OCI-LY3 (cell line): Measurements from ENCODE around the gene ARHGDIA.

Experiments
- H2AFZ ChIP-seq: fragments of 200-600, 300-600 bp; shearing (Covaris generic); 2 replicates; pipeline ENCODE4 v1.6.0; 2014; ENCODE audit warnings: antibody characterized with exemption, low read depth, low read length
- H3K27ac ChIP-seq: fragments of 200-600, 300-600 bp; sonication (generic); 2 replicates; pipeline ENCODE4 v1.5.1; 2014; ENCODE audit warnings: mild to moderate bottlenecking, low read length, moderate library complexity, mixed read lengths
- H3K27me3 ChIP-seq: fragments of 200-600, 300-600 bp; sonication (generic); 2 replicates; pipeline ENCODE4 v1.6.1; 2014; ENCODE audit warnings: low read depth, low read length, mixed read lengths
- H3K36me3 ChIP-seq: fragments of 200-600, 300-600 bp; sonication (generic); replicated peaks from 2 replicates; pipeline ENCODE3; 2014; ENCODE audit warnings: low read depth, low read length, mixed read lengths
- H3K4me1 ChIP-seq: fragments of 300-600, 200-600 bp; sonication (generic); 2 replicates; pipeline ENCODE4 v1.6.1; 2014; ENCODE audit warnings: low read length, mixed read lengths
- H3K4me2 ChIP-seq: fragments of 200-600, 300-600 bp; sonication (generic); 2 replicates; pipeline ENCODE4 v1.6.1; 2014; ENCODE audit warnings: low read length, mixed read lengths
- H3K4me3 ChIP-seq: fragments of 300-600, 200-600 bp; sonication (generic); 2 replicates; pipeline ENCODE4 v1.5.1; 2014; ENCODE audit warnings: antibody characterized with exemption, mild to moderate bottlenecking, low read length, moderate library complexity
- H3K79me2 ChIP-seq: fragments of 300-600, 200-600 bp; shearing (Covaris generic); 2 replicates; pipeline ENCODE4 v1.6.1; 2014; ENCODE audit warnings: mild to moderate bottlenecking, low read length, mixed read lengths
- H3K9ac ChIP-seq: fragments of 300-600, 200-600 bp; shearing (Covaris generic); 2 replicates; pipeline ENCODE4 v1.6.0; 2014; ENCODE audit warnings: mild to moderate bottlenecking, low read length, moderate library complexity
- H3K9me3 ChIP-seq: fragments of 200-600, 300-600 bp; shearing (Covaris generic); 2 replicates; pipeline ENCODE4 v1.6.1; 2014; ENCODE audit warnings: low read length, mixed read lengths; ENCODE audit not compliant: insufficient read depth
- H4K20me1 ChIP-seq: fragments of 200-600, 300-600 bp; sonication (generic); 2 replicates; pipeline ENCODE4 v1.6.1; 2016; ENCODE audit warnings: low read length, mixed read lengths; ENCODE audit not compliant: insufficient read depth
- CTCF ChIP-seq: fragments of 200-600, 300-600 bp; sonication (generic); IDR thresholded peaks from 2 replicates; pipeline ENCODE4 v1.5.1; 2014; ENCODE audit warnings: antibody characterized with exemption, low read length, low read depth
- EZH2phosphoT487 ChIP-seq: fragments of 200-600 bp; shearing (Covaris generic); IDR thresholded peaks from 2 replicates; pipeline ENCODE4 v1.6.1; 2018; ENCODE audit warnings: antibody characterized with exemption, mixed run types, low read depth

The ARHGDIA gene

GRCh38 chr17:81905424-81905875 lies 34.3 kb upstream of the ARHGDIA start:
- no peaks in the 10 kb centered on the region for H4K20me1 ChIP-seq
- H3K4me2 ChIP-seq: no peak overlapping the region
- no peak for TF ChIP-seq CTCF
- no peak for TF ChIP-seq EZH2phosphoT487
- no peaks in the 10 kb centered on the region for H3K27me3 ChIP-seq
- H3K4me1 ChIP-seq: peaks cover 7% of the 10 kb centered on the region
- H2AFZ ChIP-seq: no peak overlapping the region
- 0 out of 2 replicates have a peak, but pooled peaks cover 9% of the 10 kb centered on the region for H3K79me2 ChIP-seq
- H3K4me3 ChIP-seq: no peak overlapping the region
- H3K27ac ChIP-seq: no peak overlapping the region
- H3K9me3 ChIP-seq: no peaks in the 10 kb centered on the region
- peaks cover 15% of the 10 kb centered on the region for H3K36me3 ChIP-seq
- H3K9ac ChIP-seq: no peak overlapping the region

GRCh38 chr17:81904600-81905423 lies 33.7 kb upstream of the ARHGDIA start:
- no peaks in the 10 kb centered on the region for H3K9me3 ChIP-seq
- no peak overlapping the region for H3K4me3 ChIP-seq
- H2AFZ ChIP-seq: no peak overlapping the region
- H3K9ac ChIP-seq: no peak overlapping the region
- no peak overlapping the region for H3K27ac ChIP-seq
- H3K27me3 ChIP-seq: no peaks in the 10 kb centered on the region
- TF ChIP-seq CTCF: no peak
- TF ChIP-seq EZH2phosphoT487: no peak
- 0 out of 2 replicates have a peak, but pooled peaks cover under 1% of the 10 kb centered on the region for H3K4me1 ChIP-seq
- H3K79me2 ChIP-seq: 0 out of 2 replicates have a peak, but pooled peaks cover 4% of the 10 kb centered on the region
- H3K36me3 ChIP-seq: peaks cover 19% of the 10 kb centered on the region
- no peaks in the 10 kb centered on the region for H4K20me1 ChIP-seq
- H3K4me2 ChIP-seq: no peak overlapping the region

- no peaks in the 10 kb centered on the region for H3K4me1 ChIP-seq
- H3K9ac ChIP-seq: no peak overlapping the region
Observed at GRCh38 chr17:81903896-81904599, 32.9 kb upstream of the ARHGDIA start.

More at GRCh38 chr17:81903896-81904599, 32.9 kb upstream of the ARHGDIA start:
- Histone ChIP-seq H3K9me3 (no peaks in the 10 kb centered on the region), H3K4me2 (no peak overlapping the region), H3K27ac (no peak overlapping the region), H3K27me3 (no peaks in the 10 kb centered on the region), H3K4me3 (no peak overlapping the region), H3K79me2 (no peaks in the 10 kb centered on the region), H3K36me3 (peaks cover 20% of the 10 kb centered on the region), H2AFZ (no peak overlapping the region), H4K20me1 (no peaks in the 10 kb centered on the region)
- TF ChIP-seq CTCF (no peak), EZH2phosphoT487 (no peak)
